ENCODE data around the gene EXOC6. TPM values are rescaled to one million over a fixed set of nuclear protein-coding genes. Genes with fewer than 3 reads are reported as not detected.

EXOC6 gene
- total and polyA plus RNA-seq, 2 of the 13 experiments (the other 11 are each of a cell fraction or from before 2014, with no cell fraction given): 22.2 to 29.2 TPM

GRCh38 chr10:92801978-92802872 lies 46.1 kb upstream of the EXOC6 start (continued):
- no peak for TF ChIP-seq SRF (IDR thresholded peaks at IDR 0.05; ENCODE audit: low read depth, low read length)

GRCh38 chr10:92809840-92810239 lies 38.5 kb upstream of the EXOC6 start:
- no TSS peak for BruUV-seq (replicated peaks)
- CTCF ChIA-PET (ENCODE audit: low intra/inter-chr PET ratio, low total read pairs): no interaction called here
- ATAC-seq: no peak

GRCh38 chr10:92810934-92811532 lies 37.3 kb upstream of the EXOC6 start:
- peaks cover 0 to 23% of the 10 kb centered on the region in 2 experiments; a peak in 3 of 5 replicates for H3K27me3 ChIP-seq (ENCODE audit: control insufficient read depth in 1 of 2, insufficient read depth in 2 of 2, low read length in 2 of 2)
- in situ Hi-C loops (cut with HindIII; ENCODE audit: extremely low pct_ligation_motif_present, low pct_unique_long_range_greater_than_20kb): no loop called here
- H4K20me1 ChIP-seq (ENCODE audit: insufficient read depth, low read length): no peaks in the 10 kb centered on the region
- H3K9ac ChIP-seq (ENCODE audit: insufficient read depth, low read depth, low read length): no peak overlapping the region
- DNase-seq (ENCODE audit: low spot score) (no peak), ATAC-seq (no peak), FAIRE-seq (no peak)
- no peak overlapping the region for H3K27ac ChIP-seq (ENCODE audit: extremely low read length, insufficient read depth, low read length)
- H3K79me2 ChIP-seq (ENCODE audit: insufficient read depth, low read length): no peaks in the 10 kb centered on the region
- POLR2A ChIA-PET: no interaction called here
- CTCF ChIA-PET (ENCODE audit: low intra/inter-chr PET ratio, low total read pairs): no interaction called here
- no peaks in the 10 kb centered on the region for H3K9me3 ChIP-seq (ENCODE audit: low read length)
- no peaks in the 10 kb centered on the region for H3K36me3 ChIP-seq (replicated peaks in 1 of 2; ENCODE audit: control insufficient read depth in 1 of 2, insufficient read depth in 2 of 2, low read length in 2 of 2)
- BruUV-seq (replicated peaks): no TSS peak
- no peak overlapping the region for H2AFZ ChIP-seq (ENCODE audit: low read length)
- no peak overlapping the region for H3K4me2 ChIP-seq (ENCODE audit: low read depth, low read length)
- 8% methylated on average over 4 of the region's 4 CpGs for WGBS (ENCODE audit: low lambda C conversion rate)
- H3K4me1 ChIP-seq (ENCODE audit: insufficient read depth, low read length): peaks cover 31% of the 10 kb centered on the region
- H3K4me3 ChIP-seq (replicated peaks in 1 of 3; ENCODE audit: insufficient read depth in 1 of 3, low read depth in 2 of 3, low read length in 3 of 3): no peak overlapping the region
- intact Hi-C loops (cut with micrococcal nuclease; ENCODE audit: unreplicated experiment): no loop called here
- no peak for TF ChIP-seq SMAD3 (CRISPR knock-in tag; IDR thresholded peaks at IDR 0.05)
- TF ChIP-seq ZNF407 (CRISPR knock-in tag; IDR thresholded peaks at IDR 0.05; ENCODE audit: not compliant biosample characterization): no peak
- TF ChIP-seq NR2C2 (CRISPR knock-in tag; IDR thresholded peaks at IDR 0.05; ENCODE audit: borderline replicate concordance): no peak
- TF ChIP-seq FOXO1 (CRISPR knock-in tag; IDR thresholded peaks at IDR 0.05): no peak

More at GRCh38 chr10:92809840-92810239, 38.5 kb upstream of the EXOC6 start:
- no peak for TF ChIP-seq HDAC2 (CRISPR knock-in tag; IDR thresholded peaks at IDR 0.05)
- no peak for TF ChIP-seq ASH2L (IDR thresholded peaks at IDR 0.05; ENCODE audit: insufficient read length, low read depth, low read length)
- H3K4me1 ChIP-seq (ENCODE audit: insufficient read depth, low read length): peaks cover 33% of the 10 kb centered on the region
- peaks cover 0 to 21% of the 10 kb centered on the region in 2 experiments; a peak in 3 of 5 replicates for H3K27me3 ChIP-seq (ENCODE audit: control insufficient read depth in 1 of 2, insufficient read depth in 2 of 2, low read length in 2 of 2)
- H3K27ac ChIP-seq (ENCODE audit: extremely low read length, insufficient read depth, low read length): no peak overlapping the region
- H3K79me2 ChIP-seq (ENCODE audit: insufficient read depth, low read length): no peaks in the 10 kb centered on the region
- POLR2A ChIA-PET: no interaction called here
- 18% methylated on average over 3 of the region's 3 CpGs for WGBS (ENCODE audit: low lambda C conversion rate)
- H3K9ac ChIP-seq (ENCODE audit: insufficient read depth, low read depth, low read length): no peak overlapping the region
- H2AFZ ChIP-seq (ENCODE audit: low read length): no peak overlapping the region
- in situ Hi-C loops (cut with HindIII; ENCODE audit: extremely low pct_ligation_motif_present, low pct_unique_long_range_greater_than_20kb): no loop called here
- DNase-seq (ENCODE audit: low spot score) (no peak), FAIRE-seq (no peak)
- no peaks in the 10 kb centered on the region for H3K36me3 ChIP-seq (replicated peaks in 1 of 2; ENCODE audit: control insufficient read depth in 1 of 2, insufficient read depth in 2 of 2, low read length in 2 of 2)
- H3K9me3 ChIP-seq (ENCODE audit: low read length): no peaks in the 10 kb centered on the region
- intact Hi-C loops (cut with micrococcal nuclease; ENCODE audit: unreplicated experiment): loop anchor here (10.0 kb wide), 1 partner anchor 105 kb away; no protein-coding TSS in a partner anchor
- no peaks in the 10 kb centered on the region for H4K20me1 ChIP-seq (ENCODE audit: insufficient read depth, low read length)
- H3K4me3 ChIP-seq (replicated peaks in 1 of 3; ENCODE audit: insufficient read depth in 1 of 3, low read depth in 2 of 3, low read length in 3 of 3): no peak overlapping the region
- H3K4me2 ChIP-seq (ENCODE audit: low read depth, low read length): no peak overlapping the region
